Right lobe of liver (tissue), 6 donors: ENCODE measurements around the gene TERT. TPM values are rescaled to one million over a fixed set of nuclear protein-coding genes. Genes with fewer than 3 reads are reported as not detected.
"Not testable (repeated sequence)": the region's sequence is repeated elsewhere in the genome, so short reads cannot be mapped to it uniquely, and the experiment has no call there.

ENCODE experiments used
- ATAC-seq, 4 donors: fragments of 200-7000 bp; cut with Tn5 transposase; one replicate each; pipeline ENCODE4 v1.9.1; 2020; ENCODE audit warnings: mild to moderate bottlenecking in 4 of 4, moderate library complexity in 4 of 4
- DNase-seq, 3 donors: peaks; one replicate each; pipeline ENCODE4 v3.0.0-alpha.2; 2020
- H3K27ac ChIP-seq, 3 donors: fragments of 200-600 bp; one replicate each; pipeline ENCODE4 v1.8.0; 2022
- H3K27me3 ChIP-seq, 2 donors: fragments of 200-600 bp; one replicate each; pipeline ENCODE4 v1.8.0; 2022
- H3K36me3 ChIP-seq, 4 donors: fragments of 200-600 bp; sonication (generic) in 1 of 4; one replicate each; pipeline versions ENCODE4 v1.5.1 to v1.8.0; 2017 to 2022; ENCODE audit warnings: control low read depth in 1 of 4
- H3K4me1 ChIP-seq, 4 donors: fragments of 200-600 bp; sonication (generic) in 1 of 4; one replicate each; pipeline versions ENCODE4 v1.5.1 to v1.8.0; 2017 to 2022; ENCODE audit warnings: control low read depth in 1 of 4
- H3K4me3 ChIP-seq, 3 donors: fragments of 200-600 bp; one replicate each; pipeline ENCODE4 v1.8.0; 2022
- H3K9me3 ChIP-seq, 4 donors: fragments of 200-600 bp; sonication (generic) in 1 of 4; one replicate each; pipeline versions ENCODE4 v1.5.1 to v1.8.0; 2017 to 2022; ENCODE audit warnings: control low read depth in 1 of 4
- CTCF ChIP-seq, 4 donors: fragments of 200-600 bp in 3 of 4; fragments of 450-650 bp in 1 of 4; IDR thresholded peaks; one replicate each; pipeline versions ENCODE4 v1.5.1 to v1.8.0; 2016 to 2022; ENCODE audit warnings: antibody characterized with exemption in 4 of 4, mild to moderate bottlenecking in 2 of 4
- POLR2A ChIP-seq: fragments of 450-650 bp; IDR thresholded peaks from one replicate; pipeline ENCODE4 v1.6.1; 2017; ENCODE audit warnings: antibody characterized with exemption, mild to moderate bottlenecking
- WGBS: methylation state at CpG from one replicate; pipeline ENCODE4 v1.1.6; 2018; ENCODE audit warnings: low coverage, low lambda C conversion rate; ENCODE audit not compliant: insufficient coverage; ENCODE audit errors: missing lambda C conversion rate; 5-methylcytosine and 5-hydroxymethylcytosine counted together
- intact Hi-C, 2 donors: fragments of 100-400 bp; cut with DNase I; formaldehyde crosslinking; loops; one replicate each; pipeline versions ENCODE4 v1.11.2 to v1.14.1; 2022
- long read RNA-seq: library from polyadenylated mRNA; unstranded; transcript quantifications from one replicate; pipeline ENCODE4 v2.0.0, GENCODE V29; 2019
- total RNA-seq, 6 experiments: library from RNA; depleted of rRNA in 2 of 6; stranded (reverse); fragments of >200 nt in 2 of 6; fragmentation: NEBNext Ultra II Directional in 3 of 6; extraction: Animal tissue kit (Norgen Biotek cat#: 25700) in 3 of 6; gene quantifications; one replicate each; pipeline versions ENCODE4 v1.1.0 to v1.2.4, GENCODE V29; 2016 to 2023
- donor health status: DM: no; HTN: yes; CAD: no.
- donor health status: DM: no; HTN: no; CAD: no.
- donor health status: DM: no; HTN: no; CAD: no.
- donor health status: DM: no; HTN: yes; CAD: no.
- donor health status: DM: no; HTN: yes; CAD: no.

Gene TERT
- not detected for total RNA-seq
- long read RNA-seq = 0 reads

GRCh38 chr5:1294835-1295649 is at the start of gene TERT:
TERT (minus strand) TSS chr5:1295068; CDS start chr5:1294989, 79 bp downstream.
- 3% methylated on average over 24 of the region's 102 CpGs for WGBS
- TF ChIP-seq CTCF (IDR thresholded peaks at IDR 0.05) = no peak
- no peak within 1 kb of the TSS for H3K27ac ChIP-seq
- H3K27me3 ChIP-seq = peaks cover 0 to 5% of the 10 kb centered on the region in 2 donors
- intact Hi-C loops = no loop called here
- no peaks in the 10 kb centered on the region for H3K9me3 ChIP-seq
- ATAC-seq (peak in 2 of 4 donors; percentile 14 to 17), DNase-seq (peak in 1 of 3 donors; percentile 38)
- H3K36me3 ChIP-seq = no peaks in the 10 kb centered on the region
- no peak within 1 kb of the TSS for H3K4me3 ChIP-seq
- peaks cover 0 to 6% (median 0%) of the 10 kb centered on the region in 4 donors for H3K4me1 ChIP-seq

- WGBS = 14% methylated on average over 15 of the region's 61 CpGs
- DNase-seq = no peak
Measured at GRCh38 chr5:1343931-1344901, 49.3 kb upstream of the TERT start.

GRCh38 chr5:1343315-1343751 is 48.5 kb upstream of the TERT start:
- H3K27ac ChIP-seq = no peak overlapping the region
- H3K4me3 ChIP-seq = peak overlapping the region in 2 of 3 donors; percentile 87 to 90
- DNase-seq (no peak), ATAC-seq (no peak)
- no peaks in the 10 kb centered on the region for H3K9me3 ChIP-seq
- WGBS = 60% methylated on average over 8 of the region's 9 CpGs
- H3K4me1 ChIP-seq = peaks cover 0 to 33% (median 13%) of the 10 kb centered on the region in 4 donors
- TF ChIP-seq POLR2A (no peak), CTCF (IDR thresholded peaks at IDR 0.05) (no peak)
- peaks cover 0 to 26% (median 18%) of the 10 kb centered on the region in 4 donors for H3K36me3 ChIP-seq
- intact Hi-C loops = no loop called here
- H3K27me3 ChIP-seq = no peaks in the 10 kb centered on the region

More at GRCh38 chr5:1343931-1344901, 49.3 kb upstream of the TERT start:
- no peaks in the 10 kb centered on the region for H3K9me3 ChIP-seq
- peaks cover 0 to 22% (median 16%) of the 10 kb centered on the region in 4 donors for H3K36me3 ChIP-seq
- peak in 1 of 4 donors; percentile 11 for ATAC-seq
- TF ChIP-seq CTCF (IDR thresholded peaks at IDR 0.05) = no peak
- no peak for TF ChIP-seq POLR2A
- peaks cover 0 to 27% (median 10%) of the 10 kb centered on the region in 4 donors for H3K4me1 ChIP-seq
- intact Hi-C loops = no loop called here
- peak overlapping the region; percentile 87 to 97 (median 90) for H3K4me3 ChIP-seq
- no peaks in the 10 kb centered on the region for H3K27me3 ChIP-seq
- peak overlapping the region in 2 of 3 donors; percentile 43 to 83 for H3K27ac ChIP-seq

GRCh38 chr5:1342711-1343110 is 47.8 kb upstream of the TERT start:
- intact Hi-C loops, H3K9me3 ChIP-seq, H3K27ac ChIP-seq, ATAC-seq, H3K27me3 ChIP-seq, H3K4me3 ChIP-seq, DNase-seq: not testable (repeated sequence)
- H3K36me3 ChIP-seq = peaks cover 0 to 32% (median 21%) of the 10 kb centered on the region in 4 donors
- H3K4me1 ChIP-seq = peaks cover 0 to 39% (median 16%) of the 10 kb centered on the region in 4 donors
- no CpG with 5 or more reads among the region's 14 CpGs for WGBS
